WI38 (cell line): ENCODE results near the gene UQCC5.

Source experiments
- H3K4me3 ChIP-seq: 2 replicates; pipeline ENCODE4 v1.5.1; 2011; ENCODE audit warnings: low read depth, mild to moderate bottlenecking, control low read depth, low read length
- TF ChIP-seq, protein P1 (sequence below): IDR thresholded peaks from 2 replicates; pipeline ENCODE4 v1.5.1; 2012; ENCODE audit warnings: low read depth, mild to moderate bottlenecking, control low read depth, low read length

The UQCC5 gene

DNA sequence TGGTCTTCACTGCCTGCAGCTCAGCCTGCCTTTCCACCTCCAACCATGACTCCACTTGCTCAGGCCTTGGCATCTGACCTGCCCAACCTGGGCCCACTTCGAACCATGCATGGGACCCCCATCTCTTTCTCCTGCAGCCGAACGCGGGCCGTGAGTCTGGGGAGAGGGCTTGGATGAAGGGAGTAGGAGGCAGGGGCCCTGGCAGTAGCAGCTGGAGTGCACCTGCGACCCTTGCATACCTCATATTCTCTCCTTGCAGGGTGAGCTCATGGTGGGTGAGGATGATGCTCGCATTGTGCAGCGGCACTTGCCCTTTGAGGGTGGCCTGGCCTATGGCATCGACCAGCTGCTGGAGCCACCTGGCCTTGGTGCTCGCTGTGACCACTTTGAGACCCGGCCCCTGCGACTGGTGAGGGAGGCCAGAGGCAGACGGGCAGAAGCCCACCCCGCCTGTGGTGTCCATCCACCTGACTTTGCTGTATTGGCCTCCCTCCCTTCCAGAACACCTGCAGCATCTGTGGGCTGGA lies 16.2 kb upstream of the UQCC5 start:
- TF ChIP-seq, protein P1, sequence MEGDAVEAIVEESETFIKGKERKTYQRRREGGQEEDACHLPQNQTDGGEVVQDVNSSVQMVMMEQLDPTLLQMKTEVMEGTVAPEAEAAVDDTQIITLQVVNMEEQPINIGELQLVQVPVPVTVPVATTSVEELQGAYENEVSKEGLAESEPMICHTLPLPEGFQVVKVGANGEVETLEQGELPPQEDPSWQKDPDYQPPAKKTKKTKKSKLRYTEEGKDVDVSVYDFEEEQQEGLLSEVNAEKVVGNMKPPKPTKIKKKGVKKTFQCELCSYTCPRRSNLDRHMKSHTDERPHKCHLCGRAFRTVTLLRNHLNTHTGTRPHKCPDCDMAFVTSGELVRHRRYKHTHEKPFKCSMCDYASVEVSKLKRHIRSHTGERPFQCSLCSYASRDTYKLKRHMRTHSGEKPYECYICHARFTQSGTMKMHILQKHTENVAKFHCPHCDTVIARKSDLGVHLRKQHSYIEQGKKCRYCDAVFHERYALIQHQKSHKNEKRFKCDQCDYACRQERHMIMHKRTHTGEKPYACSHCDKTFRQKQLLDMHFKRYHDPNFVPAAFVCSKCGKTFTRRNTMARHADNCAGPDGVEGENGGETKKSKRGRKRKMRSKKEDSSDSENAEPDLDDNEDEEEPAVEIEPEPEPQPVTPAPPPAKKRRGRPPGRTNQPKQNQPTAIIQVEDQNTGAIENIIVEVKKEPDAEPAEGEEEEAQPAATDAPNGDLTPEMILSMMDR = no peak
- H3K4me3 ChIP-seq = no peak overlapping the region

DNA sequence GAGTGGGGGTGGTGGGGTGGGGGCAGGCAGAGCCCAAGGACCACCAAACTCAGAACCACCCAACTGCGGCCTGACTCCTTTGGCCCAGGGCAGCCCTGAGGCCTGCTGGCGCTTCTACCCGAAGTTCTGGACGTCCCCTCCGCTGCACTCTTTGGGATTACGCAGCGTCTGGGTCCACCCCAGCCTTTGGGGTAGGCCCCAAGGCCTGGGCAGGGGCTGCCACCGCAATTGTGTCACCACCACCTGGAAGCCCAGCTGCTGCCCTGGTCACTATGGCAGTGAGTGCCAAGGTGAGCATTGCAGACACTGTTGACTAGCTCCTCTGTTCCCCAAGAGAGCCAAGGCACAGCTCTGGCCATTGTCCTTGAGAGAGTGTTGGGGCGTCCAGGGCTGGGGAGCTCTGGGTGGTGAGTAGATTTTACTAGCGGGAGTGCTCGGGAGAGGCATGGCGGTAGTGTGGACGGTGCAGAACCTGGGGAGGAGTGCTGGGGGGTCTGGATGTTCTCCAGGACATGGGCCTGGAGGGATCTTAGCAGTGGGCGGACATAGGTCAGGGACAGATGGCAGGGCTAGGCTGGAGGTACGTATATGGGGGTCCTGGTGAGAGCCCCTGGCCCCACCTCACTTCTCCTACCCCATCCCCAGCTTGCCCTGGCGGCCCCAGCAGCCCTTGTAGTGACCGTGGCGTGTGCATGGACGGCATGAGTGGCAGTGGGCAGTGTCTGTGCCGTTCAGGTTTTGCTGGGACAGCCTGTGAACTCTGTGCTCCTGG lies 15.5 kb upstream of the UQCC5 start:
- TF ChIP-seq, protein P1 = no peak
- no peak overlapping the region for H3K4me3 ChIP-seq

DNA sequence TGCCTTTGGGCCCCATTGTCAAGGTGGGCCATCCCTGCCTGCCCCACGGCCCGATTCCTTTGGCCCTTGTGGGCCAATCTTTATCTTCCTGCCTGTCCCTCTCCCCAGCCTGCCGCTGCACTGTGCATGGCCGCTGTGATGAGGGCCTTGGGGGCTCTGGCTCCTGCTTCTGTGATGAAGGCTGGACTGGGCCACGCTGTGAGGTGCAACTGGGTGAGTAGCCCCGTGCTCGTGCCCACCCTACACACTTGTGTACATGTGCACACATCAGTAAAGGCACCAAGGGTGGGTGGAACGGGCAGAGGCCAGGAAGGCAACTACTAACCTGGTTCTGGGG lies 14.9 kb upstream of the UQCC5 start:
- no peak overlapping the region for H3K4me3 ChIP-seq
- TF ChIP-seq, protein P1 = no peak

DNA sequence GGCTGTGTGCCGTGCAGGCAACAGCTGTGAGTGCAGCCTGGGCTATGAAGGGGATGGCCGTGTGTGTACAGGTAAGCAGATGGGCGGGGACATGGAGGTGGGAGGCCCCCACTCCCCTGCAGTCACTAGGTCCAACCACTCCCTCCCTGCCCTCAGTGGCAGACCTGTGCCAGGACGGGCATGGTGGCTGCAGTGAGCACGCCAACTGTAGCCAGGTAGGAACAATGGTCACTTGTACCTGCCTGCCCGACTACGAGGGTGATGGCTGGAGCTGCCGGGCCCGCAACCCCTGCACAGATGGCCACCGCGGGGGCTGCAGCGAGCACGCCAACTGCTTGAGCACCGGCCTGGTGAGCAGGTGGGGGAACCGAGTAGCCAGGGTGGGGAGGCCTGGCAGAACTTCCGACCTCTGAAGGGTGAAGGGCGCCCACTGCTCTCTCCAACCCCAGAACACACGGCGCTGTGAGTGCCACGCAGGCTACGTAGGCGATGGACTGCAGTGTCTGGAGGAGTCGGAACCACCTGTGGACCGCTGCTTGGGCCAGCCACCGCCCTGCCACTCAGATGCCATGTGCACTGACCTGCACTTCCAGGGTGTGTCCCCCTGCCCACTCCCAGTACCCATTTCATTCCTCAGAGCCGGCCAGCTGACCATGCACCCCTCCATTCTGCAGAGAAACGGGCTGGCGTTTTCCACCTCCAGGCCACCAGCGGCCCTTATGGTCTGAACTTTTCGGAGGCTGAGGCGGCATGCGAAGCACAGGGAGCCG lies 14.3 kb upstream of the UQCC5 start:
- TF ChIP-seq, protein P1 = no peak
- no peak overlapping the region for H3K4me3 ChIP-seq

DNA sequence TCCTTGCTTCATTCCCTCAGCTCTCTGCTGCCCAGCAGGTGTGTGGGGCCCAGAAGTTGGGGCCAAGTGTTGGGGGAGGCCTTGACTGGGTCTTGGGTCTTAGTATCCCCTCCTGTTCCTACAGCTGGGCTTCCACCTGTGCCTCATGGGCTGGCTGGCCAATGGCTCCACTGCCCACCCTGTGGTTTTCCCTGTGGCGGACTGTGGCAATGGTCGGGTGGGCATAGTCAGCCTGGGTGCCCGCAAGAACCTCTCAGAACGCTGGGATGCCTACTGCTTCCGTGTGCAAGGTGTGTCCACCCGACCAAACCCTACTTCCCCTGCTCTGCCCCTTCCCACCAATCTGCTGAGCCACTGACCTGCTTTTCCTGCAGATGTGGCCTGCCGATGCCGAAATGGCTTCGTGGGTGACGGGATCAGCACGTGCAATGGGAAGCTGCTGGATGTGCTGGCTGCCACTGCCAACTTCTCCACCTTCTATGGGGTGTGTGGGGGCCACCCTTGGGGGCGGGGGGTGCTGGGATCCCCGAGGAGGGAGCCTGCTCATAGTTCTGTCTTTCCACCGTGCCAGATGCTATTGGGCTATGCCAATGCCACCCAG lies 13.7 kb upstream of the UQCC5 start:
- TF ChIP-seq, protein P1 = no peak
- no peak overlapping the region for H3K4me3 ChIP-seq

DNA sequence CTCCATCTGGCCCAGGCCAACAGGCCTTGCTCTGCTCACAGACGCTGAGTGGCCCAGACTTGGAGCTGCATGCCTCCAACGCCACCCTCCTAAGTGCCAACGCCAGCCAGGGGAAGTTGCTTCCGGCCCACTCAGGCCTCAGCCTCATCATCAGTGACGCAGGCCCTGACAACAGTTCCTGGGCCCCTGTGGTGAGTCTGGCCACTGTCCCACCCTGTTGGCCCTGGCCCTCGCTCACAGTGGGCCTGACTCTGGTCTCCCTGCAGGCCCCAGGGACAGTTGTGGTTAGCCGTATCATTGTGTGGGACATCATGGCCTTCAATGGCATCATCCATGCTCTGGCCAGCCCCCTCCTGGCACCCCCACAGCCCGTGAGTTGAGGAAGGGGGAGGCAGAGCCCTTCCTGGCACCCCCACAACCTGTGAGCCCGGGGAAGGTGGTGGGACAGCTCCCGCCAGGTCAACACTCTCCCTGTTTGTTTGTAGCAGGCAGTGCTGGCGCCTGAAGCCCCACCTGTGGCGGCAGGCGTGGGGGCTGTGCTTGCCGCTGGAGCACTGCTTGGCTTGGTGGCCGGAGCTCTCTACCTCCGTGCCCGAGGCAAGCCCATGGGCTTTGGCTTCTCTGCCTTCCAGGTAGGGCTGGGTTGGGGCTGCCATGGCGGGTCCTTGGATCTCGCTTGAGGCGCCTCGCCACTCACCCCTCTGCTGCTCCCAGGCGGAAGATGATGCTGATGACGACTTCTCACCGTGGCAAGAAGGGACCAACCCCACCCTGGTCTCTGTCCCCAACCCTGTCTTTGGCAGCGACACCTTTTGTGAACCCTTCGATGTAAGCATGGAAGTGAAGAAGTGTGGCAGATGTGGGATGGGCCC lies 12.8 kb upstream of the UQCC5 start:
- no peak overlapping the region for H3K4me3 ChIP-seq
- TF ChIP-seq, protein P1 = no peak
